Measurements from ENCODE around the gene SKAP1.

The SKAP1 gene

GRCh38 chr17:48322060-48322459 lies 108.0 kb downstream of the SKAP1 start:
- ATAC-seq: no peak
- TF ChIP-seq ZNF70 (CRISPR knock-in tag; IDR thresholded peaks at IDR 0.05) (no peak), ZNF565 (CRISPR knock-in tag; conservative IDR thresholded peaks at IDR 0.05; ENCODE audit: low read depth) (no peak)
- TF ChIP-seq, protein P1, sequence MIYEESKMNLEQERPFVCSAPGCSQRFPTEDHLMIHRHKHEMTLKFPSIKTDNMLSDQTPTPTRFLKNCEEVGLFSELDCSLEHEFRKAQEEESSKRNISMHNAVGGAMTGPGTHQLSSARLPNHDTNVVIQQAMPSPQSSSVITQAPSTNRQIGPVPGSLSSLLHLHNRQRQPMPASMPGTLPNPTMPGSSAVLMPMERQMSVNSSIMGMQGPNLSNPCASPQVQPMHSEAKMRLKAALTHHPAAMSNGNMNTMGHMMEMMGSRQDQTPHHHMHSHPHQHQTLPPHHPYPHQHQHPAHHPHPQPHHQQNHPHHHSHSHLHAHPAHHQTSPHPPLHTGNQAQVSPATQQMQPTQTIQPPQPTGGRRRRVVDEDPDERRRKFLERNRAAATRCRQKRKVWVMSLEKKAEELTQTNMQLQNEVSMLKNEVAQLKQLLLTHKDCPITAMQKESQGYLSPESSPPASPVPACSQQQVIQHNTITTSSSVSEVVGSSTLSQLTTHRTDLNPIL (CRISPR knock-in tag; IDR thresholded peaks at IDR 0.05; ENCODE audit: low read depth): no peak

DNA sequence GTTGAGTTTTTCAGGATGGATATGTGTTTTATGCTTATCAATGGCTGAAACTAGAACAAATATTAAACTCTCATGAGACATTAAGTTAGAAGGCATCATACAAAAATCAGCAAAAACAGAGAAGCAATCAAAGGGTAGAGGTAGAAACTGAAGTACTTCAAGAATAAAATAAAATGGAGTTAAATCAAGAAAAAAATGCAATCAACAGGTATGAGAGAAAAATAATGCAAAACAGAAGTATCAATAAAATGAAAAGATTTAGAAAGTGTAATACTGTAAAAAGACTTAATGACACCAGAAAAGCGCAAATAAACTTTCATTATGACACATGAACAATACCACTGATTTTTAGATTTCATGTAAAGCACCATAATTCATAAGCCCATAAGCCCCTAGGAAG lies 112.3 kb downstream of the SKAP1 start:
- TF ChIP-seq TOX (CRISPR knock-in tag; IDR thresholded peaks at IDR 0.05; ENCODE audit: borderline replicate concordance) (no peak), ZNF70 (CRISPR knock-in tag; IDR thresholded peaks at IDR 0.05) (no peak), RARB (CRISPR knock-in tag; IDR thresholded peaks at IDR 0.05) (no peak), OSR1 (CRISPR knock-in tag; IDR thresholded peaks at IDR 0.05) (no peak), TCF4 (CRISPR knock-in tag; IDR thresholded peaks at IDR 0.05; ENCODE audit: borderline replicate concordance) (no peak)
- no peak for ATAC-seq

- TF ChIP-seq, protein P1 (CRISPR knock-in tag; IDR thresholded peaks at IDR 0.05; ENCODE audit: low read depth): no peak
- TF ChIP-seq ZFP3 (CRISPR knock-in tag; IDR thresholded peaks at IDR 0.05) (no peak), TSHZ2 (CRISPR knock-in tag; IDR thresholded peaks at IDR 0.05) (no peak), CSDC2 (CRISPR knock-in tag; IDR thresholded peaks at IDR 0.05) (no peak), RARB (CRISPR knock-in tag; IDR thresholded peaks at IDR 0.05) (no peak), TOX (CRISPR knock-in tag; IDR thresholded peaks at IDR 0.05; ENCODE audit: borderline replicate concordance) (no peak), ZNF70 (CRISPR knock-in tag; IDR thresholded peaks at IDR 0.05) (no peak), ZFP30 (CRISPR knock-in tag; IDR thresholded peaks at IDR 0.05) (no peak), OSR1 (CRISPR knock-in tag; IDR thresholded peaks at IDR 0.05) (no peak), BACH2 (CRISPR knock-in tag; IDR thresholded peaks at IDR 0.05; ENCODE audit: borderline replicate concordance) (no peak), TCF4 (CRISPR knock-in tag; IDR thresholded peaks at IDR 0.05; ENCODE audit: borderline replicate concordance) (no peak)
- TF ChIP-seq, protein P2, sequence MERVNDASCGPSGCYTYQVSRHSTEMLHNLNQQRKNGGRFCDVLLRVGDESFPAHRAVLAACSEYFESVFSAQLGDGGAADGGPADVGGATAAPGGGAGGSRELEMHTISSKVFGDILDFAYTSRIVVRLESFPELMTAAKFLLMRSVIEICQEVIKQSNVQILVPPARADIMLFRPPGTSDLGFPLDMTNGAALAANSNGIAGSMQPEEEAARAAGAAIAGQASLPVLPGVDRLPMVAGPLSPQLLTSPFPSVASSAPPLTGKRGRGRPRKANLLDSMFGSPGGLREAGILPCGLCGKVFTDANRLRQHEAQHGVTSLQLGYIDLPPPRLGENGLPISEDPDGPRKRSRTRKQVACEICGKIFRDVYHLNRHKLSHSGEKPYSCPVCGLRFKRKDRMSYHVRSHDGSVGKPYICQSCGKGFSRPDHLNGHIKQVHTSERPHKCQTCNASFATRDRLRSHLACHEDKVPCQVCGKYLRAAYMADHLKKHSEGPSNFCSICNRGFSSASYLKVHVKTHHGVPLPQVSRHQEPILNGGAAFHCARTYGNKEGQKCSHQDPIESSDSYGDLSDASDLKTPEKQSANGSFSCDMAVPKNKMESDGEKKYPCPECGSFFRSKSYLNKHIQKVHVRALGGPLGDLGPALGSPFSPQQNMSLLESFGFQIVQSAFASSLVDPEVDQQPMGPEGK (CRISPR knock-in tag; IDR thresholded peaks at IDR 0.05; ENCODE audit: borderline replicate concordance): no peak
- TF ChIP-seq, protein P3, sequence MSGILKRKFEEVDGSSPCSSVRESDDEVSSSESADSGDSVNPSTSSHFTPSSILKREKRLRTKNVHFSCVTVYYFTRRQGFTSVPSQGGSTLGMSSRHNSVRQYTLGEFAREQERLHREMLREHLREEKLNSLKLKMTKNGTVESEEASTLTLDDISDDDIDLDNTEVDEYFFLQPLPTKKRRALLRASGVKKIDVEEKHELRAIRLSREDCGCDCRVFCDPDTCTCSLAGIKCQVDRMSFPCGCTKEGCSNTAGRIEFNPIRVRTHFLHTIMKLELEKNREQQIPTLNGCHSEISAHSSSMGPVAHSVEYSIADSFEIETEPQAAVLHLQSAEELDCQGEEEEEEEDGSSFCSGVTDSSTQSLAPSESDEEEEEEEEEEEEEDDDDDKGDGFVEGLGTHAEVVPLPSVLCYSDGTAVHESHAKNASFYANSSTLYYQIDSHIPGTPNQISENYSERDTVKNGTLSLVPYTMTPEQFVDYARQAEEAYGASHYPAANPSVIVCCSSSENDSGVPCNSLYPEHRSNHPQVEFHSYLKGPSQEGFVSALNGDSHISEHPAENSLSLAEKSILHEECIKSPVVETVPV (CRISPR knock-in tag; IDR thresholded peaks at IDR 0.05): no peak
- ATAC-seq: no peak
Observed at GRCh38 chr17:48314716-48315115, 115.3 kb downstream of the SKAP1 start.

GRCh38 chr17:48313096-48313755 lies 116.8 kb downstream of the SKAP1 start:
- ATAC-seq: no peak
- TF ChIP-seq ZNF70 (CRISPR knock-in tag; IDR thresholded peaks at IDR 0.05): no peak
- TF ChIP-seq ISL1 (CRISPR knock-in tag; IDR thresholded peaks at IDR 0.05): no peak
- no peak for TF ChIP-seq ZC3H10 (CRISPR knock-in tag; IDR thresholded peaks at IDR 0.05)
- TF ChIP-seq PPARA (CRISPR knock-in tag; IDR thresholded peaks at IDR 0.05; ENCODE audit: borderline replicate concordance): no peak
- TF ChIP-seq ZFP3 (CRISPR knock-in tag; IDR thresholded peaks at IDR 0.05): no peak
- no peak for TF ChIP-seq ZFP30 (CRISPR knock-in tag; IDR thresholded peaks at IDR 0.05)
- TF ChIP-seq, protein P1 (CRISPR knock-in tag; IDR thresholded peaks at IDR 0.05; ENCODE audit: low read depth): no peak

Data from SK-N-SH treated with all-trans-retinoic acid at 6 μM for 48 hours (cell line).